GM21786 (cell line): ENCODE measurements around the gene SLC48A1.

Source experiments
- ATAC-seq: cut with Tn5 transposase; IDR thresholded peaks from one replicate; pipeline ENCODE4 v1.9.1; 2021; ENCODE audit not compliant: unreplicated experiment

Gene SLC48A1

GRCh38 chr12:47789712-47790489 lies 16.9 kb downstream of the SLC48A1 start:
- ATAC-seq: no peak

- no peak for ATAC-seq
These were observed 17.8 kb downstream of the SLC48A1 start for GRCh38 chr12:47790676-47791350.

- ATAC-seq: no peak
These were observed 18.3 kb downstream of the SLC48A1 start for GRCh38 chr12:47791351-47791746.

- ATAC-seq: no peak
These were observed 18.8 kb downstream of the SLC48A1 start for GRCh38 chr12:47791874-47792273.

GRCh38 chr12:47793015-47793681 lies 20.1 kb downstream of the SLC48A1 start:
- ATAC-seq: no peak

GRCh38 chr12:47794679-47795078 lies 21.6 kb downstream of the SLC48A1 start:
- no peak for ATAC-seq

- ATAC-seq: no peak
These were observed 22.2 kb downstream of the SLC48A1 start for GRCh38 chr12:47795121-47795813.

GRCh38 chr12:47795814-47796411 lies 22.9 kb downstream of the SLC48A1 start:
- ATAC-seq: no peak

GRCh38 chr12:47797441-47797840 lies 24.4 kb downstream of the SLC48A1 start:
- no peak for ATAC-seq

GRCh38 chr12:47798382-47798948 lies 25.4 kb downstream of the SLC48A1 start:
- no peak for ATAC-seq

- ATAC-seq: no peak
These were observed 26.4 kb downstream of the SLC48A1 start for GRCh38 chr12:47799357-47799955.

GRCh38 chr12:47800582-47800981 lies 27.5 kb downstream of the SLC48A1 start:
- ATAC-seq: no peak

- no peak for ATAC-seq
These were observed 28.3 kb downstream of the SLC48A1 start for GRCh38 chr12:47801170-47801903.

- no peak for ATAC-seq
These were observed 28.8 kb downstream of the SLC48A1 start for GRCh38 chr12:47801904-47802246.

- no peak for ATAC-seq
These were observed 29.3 kb downstream of the SLC48A1 start for GRCh38 chr12:47802312-47802711.

GRCh38 chr12:47803191-47803875 lies 30.3 kb downstream of the SLC48A1 start:
- ATAC-seq: no peak

- ATAC-seq: no peak
These were observed 31.1 kb downstream of the SLC48A1 start for GRCh38 chr12:47804171-47804570.

GRCh38 chr12:47805417-47805816 lies 32.4 kb downstream of the SLC48A1 start:
- no peak for ATAC-seq

- no peak for ATAC-seq
These were observed 34.3 kb downstream of the SLC48A1 start for GRCh38 chr12:47807338-47807737.
